GM19351 (cell line): ENCODE results near the gene SMIM36.
"Not testable (repeated sequence)": the region's sequence is repeated elsewhere in the genome, so short reads cannot be mapped to it uniquely, and the experiment has no call there.

Source experiments
- ATAC-seq: cut with Tn5 transposase; IDR thresholded peaks from one replicate; pipeline ENCODE4 v1.9.1; 2021; ENCODE audit warnings: mild to moderate bottlenecking, moderate library complexity; ENCODE audit not compliant: unreplicated experiment

SMIM36 gene

DNA sequence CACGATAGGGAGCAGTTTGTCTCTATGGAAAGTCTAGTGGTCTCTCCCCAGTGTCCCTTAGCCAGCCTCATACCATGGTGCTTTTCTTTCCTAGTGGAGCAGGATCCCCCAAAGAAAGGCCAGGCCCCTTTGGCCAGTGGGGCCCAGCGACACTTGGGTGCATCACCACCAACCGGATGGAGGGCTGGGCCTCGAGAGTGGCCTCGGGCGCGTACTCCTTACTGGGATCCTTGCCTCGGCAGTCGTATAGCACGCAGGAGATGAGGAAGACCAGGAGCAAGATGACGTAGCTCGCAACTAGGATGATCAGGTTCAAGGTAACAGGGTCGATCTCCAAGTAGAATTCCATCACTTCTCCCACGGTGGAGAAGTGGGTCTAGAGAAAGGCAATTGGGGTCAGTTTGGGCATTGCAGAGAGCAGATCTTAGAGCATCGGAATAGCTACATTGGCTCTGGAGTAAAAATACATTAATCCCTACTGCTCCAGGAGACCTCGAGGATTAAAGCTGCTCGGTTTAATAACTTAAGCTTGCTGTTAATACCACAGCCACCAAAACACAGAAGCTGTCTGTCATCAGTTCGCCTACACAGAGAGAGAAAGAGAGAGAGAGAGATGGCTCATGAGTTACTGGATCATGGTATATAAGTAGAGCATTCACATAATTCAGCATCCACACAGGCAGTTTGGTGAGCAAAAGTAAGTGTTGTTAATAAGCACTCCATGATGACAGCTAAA, at the start of gene SMIM36:
SMIM36 (minus strand) TSS at position 467 of the 736 bp plus-strand sequence.
- ATAC-seq: no peak

DNA sequence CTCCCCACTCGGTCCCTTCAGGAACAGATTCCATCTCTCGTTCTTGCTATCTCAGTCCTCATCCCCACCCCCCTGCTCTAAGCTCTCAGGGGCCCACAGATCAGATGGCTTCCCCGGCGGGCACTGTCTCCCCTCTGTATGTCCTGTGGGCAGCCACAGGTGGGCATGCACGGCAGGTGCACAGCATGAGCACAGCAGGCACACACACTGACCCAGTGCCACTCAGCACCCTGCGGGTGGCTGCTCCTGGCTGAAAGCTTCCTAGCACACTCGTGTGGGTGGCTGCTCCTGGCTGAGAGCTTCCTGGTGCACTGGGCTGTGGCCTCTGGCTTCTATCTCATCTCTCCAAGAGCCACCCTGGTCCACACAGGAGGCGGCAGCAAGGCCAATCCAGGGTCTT, 44.5 kb upstream of the SMIM36 start:
- ATAC-seq: no peak

- peak; percentile 59 for ATAC-seq
Observed at GRCh38 chr17:55549140-55549539, 37.9 kb upstream of the SMIM36 start.

- ATAC-seq: no peak
Observed at GRCh38 chr17:55546991-55547664, 35.9 kb upstream of the SMIM36 start.

- ATAC-seq: no peak
Observed at GRCh38 chr17:55546481-55546880, 35.2 kb upstream of the SMIM36 start.

DNA sequence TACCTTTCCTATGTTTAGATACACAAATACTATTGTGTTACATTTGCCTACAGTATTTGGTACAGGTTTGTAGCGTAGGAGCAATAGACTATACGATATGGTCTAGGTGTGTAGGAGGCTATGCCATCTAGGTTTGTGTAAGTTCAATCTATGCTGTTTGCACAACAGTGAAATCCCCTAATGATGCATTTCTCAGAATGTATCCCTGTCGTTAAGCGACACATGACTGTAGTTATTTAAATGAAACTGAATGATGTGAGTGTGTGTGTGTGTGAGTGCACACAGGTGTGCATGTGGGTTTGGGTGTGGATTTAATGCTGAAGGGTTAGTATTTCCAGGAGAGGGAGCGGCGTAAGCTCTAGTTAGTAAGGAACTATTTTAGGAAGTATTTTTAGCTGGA, 34.6 kb upstream of the SMIM36 start:
- ATAC-seq: no peak

DNA sequence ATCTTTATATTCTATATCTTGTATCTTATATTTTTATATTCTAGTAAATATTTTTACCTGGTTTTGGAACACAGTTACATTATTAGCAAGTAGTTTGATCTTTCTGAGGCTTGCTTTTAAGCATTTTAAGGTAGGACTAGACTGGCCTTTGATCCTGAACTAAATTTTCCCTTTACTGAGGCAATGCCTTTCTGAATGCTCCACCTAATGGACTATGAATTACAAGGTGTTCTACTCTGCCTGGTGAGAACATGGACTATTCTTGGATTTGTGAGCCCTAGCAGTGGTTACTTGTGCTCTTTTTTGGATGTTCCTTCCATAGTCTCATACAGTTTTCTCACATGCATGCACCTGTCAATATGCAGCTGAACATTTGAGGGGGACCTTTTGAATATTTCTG, 32.5 kb upstream of the SMIM36 start:
- ATAC-seq: no peak

DNA sequence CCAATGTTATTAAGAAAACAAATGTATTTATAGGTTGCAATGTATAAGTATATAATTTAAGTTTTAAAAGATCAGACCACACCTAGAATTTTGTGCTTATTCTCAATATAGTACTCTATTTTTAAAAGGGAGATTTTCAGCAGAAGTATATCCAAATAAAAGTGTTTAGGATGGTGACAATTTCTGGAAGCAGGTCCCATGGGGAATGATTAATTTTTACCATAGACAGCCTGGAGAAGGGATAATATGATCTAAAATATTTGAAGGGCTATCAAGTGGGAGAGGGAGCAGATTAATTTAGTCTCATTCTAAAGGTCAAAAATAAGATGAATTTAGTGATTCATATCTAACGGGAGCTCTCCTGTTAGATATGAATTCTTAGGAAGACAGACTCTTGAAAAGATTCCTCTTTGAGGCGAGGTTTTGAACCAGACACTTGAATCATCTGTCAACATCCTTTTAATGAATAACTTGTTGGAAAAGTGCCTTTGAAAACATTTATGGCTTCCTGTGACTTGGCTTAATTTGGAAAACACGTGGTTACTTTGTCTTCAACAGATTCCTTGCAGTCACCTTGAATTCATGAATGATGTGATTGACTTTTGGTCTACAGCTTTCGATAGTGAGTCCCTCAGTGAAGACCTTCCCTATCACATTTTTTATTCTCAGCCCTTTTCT, 29.3 kb upstream of the SMIM36 start:
- no peak for ATAC-seq

DNA sequence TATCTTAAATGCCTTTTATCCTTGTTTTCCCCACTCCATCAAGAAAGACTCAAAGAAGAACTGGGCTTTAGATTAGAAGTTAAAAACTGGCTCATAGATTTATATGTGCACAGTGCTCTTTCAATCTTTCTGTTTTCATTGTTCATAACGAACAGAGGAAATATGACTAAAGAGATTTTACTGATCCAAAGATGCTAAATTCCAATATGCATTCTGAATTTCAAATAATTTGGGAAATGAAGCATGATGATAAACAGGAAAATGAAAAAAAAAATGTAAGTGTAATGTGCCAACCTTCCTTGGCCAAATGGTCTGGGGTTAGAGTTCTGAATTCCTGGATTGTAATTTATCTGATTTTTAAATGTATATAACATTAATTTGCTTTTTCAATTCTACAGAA, 25.0 kb upstream of the SMIM36 start:
- ATAC-seq: no peak

- no peak for ATAC-seq
Observed at GRCh38 chr17:55533608-55534007, 22.4 kb upstream of the SMIM36 start.

GRCh38 chr17:55532670-55533069, 21.4 kb upstream of the SMIM36 start:
- ATAC-seq: no peak

GRCh38 chr17:55531053-55531728, 19.9 kb upstream of the SMIM36 start:
- no peak for ATAC-seq

DNA sequence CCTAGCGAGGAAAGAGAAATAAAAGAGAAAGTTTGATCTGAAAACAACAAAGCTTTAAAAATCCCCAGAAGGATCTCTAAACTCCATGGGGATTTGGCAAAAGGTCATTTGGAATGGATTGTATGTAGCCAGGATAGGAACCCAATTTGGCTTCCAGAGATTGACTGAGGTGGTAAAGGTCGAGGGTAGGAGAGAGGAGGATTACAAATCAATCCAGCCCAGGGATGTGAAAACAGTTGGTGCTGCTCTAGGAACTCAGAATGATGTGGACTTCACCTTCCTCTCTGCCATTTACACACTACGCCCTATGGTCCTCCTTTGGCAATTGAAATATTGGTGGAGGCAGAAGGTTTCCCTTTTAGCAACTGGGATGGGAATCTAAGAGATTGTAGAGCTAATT, 18.8 kb upstream of the SMIM36 start:
- no peak for ATAC-seq

- no peak for ATAC-seq
Observed at GRCh38 chr17:55527540-55528118, 16.4 kb upstream of the SMIM36 start.

GRCh38 chr17:55524440-55525220, 13.4 kb upstream of the SMIM36 start:
- ATAC-seq: peak; percentile 69

DNA sequence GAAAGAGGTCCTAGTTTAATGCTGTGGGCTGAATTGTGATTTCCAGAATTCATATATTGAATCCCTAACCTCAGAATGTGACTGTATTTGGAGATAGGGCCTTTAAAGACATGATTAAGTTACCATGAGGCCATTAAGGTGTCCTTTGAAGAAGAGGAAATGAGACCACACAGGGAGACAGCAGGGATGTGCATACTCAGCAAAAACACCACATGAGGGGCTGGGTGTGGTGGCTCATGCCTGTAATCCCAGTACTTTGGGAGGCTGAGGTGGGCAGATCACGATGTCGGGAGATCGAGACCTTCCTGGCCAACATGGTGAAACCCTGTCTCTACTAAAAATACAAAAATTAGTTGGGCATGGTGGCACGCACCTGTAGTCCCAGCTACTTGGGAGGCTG, 11.8 kb upstream of the SMIM36 start:
- ATAC-seq: not testable (repeated sequence)

- ATAC-seq: no peak
Observed at GRCh38 chr17:55521186-55521585, 9.9 kb upstream of the SMIM36 start.

DNA sequence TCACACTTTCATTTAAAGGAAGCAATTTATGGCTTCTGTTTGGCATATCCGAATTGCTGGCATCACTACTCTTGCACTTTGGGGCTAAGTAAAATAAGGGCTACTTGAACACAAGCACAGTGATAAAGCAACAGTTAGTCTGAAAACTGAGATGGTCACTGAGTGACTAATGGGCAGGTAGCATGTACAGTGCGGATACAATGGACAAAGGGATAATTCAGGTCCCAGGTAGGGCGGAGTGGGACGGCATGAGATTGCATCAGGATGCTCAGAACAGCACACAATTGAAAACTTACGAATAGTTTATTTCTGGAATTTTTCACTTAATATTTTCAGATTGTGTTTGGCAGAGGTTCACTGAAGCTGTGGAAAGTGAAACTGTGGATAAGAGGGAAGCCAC, 9.2 kb upstream of the SMIM36 start:
- ATAC-seq: no peak

DNA sequence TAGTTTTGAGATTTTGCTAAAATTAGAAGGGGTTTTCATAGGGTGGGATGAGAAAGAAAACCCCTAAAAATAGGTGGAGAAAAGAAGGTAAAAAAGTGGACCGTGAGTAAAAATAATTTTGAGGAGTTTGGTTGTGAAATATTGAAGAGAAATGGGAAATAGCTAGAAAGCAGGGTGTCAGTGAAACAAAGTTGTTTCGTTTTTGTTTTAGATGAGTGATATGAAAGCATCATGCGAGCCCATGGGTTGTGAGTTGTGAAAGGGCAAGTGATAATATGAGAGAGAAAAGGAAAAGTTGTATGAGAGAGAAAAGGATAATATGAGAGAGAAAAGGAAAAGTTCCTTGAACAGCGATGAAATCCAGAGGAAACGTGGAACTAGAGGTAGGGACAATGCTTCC, 7.3 kb upstream of the SMIM36 start:
- ATAC-seq: no peak

- ATAC-seq: no peak
Observed at GRCh38 chr17:55513885-55514590, 2.8 kb upstream of the SMIM36 start.
